K562 (cell line): ENCODE data around the gene RBMXL2. TPM values are rescaled to one million over a fixed set of nuclear protein-coding genes. Genes with fewer than 3 reads are reported as not detected.

Experiments used
- BRD4 ChIP-seq: fragments of 200-600 bp; sonication (generic); IDR thresholded peaks from 2 replicates; pipeline ENCODE4 v1.6.1; 2017; ENCODE audit warnings: inconsistent platforms
- CBFA2T3 ChIP-seq: fragments of 450-650 bp; IDR thresholded peaks from 2 replicates; pipeline ENCODE4 v1.6.1; 2017
- CREBBP ChIP-seq: IDR thresholded peaks from one replicate; pipeline ENCODE4 v1.6.1; 2012; ENCODE audit warnings: low read depth, mild to moderate bottlenecking, control low read depth, inconsistent platforms, low read length
- REST ChIP-seq, 2 experiments: fragments of 450-650 bp; formaldehyde crosslinking in 1 of 2; IDR thresholded peaks; 2 replicates each; pipeline versions ENCODE4 v1.4.0 to v1.6.1; 2014 to 2020; ENCODE audit warnings: mild to moderate bottlenecking in 2 of 2, borderline replicate concordance in 1 of 2, low read depth in 1 of 2
- STAG1 ChIP-seq: sonication (generic); formaldehyde crosslinking; IDR thresholded peaks from 2 replicates; pipeline ENCODE4 v1.5.0; 2020; ENCODE audit warnings: missing genetic modification reagents, borderline replicate concordance
- ZNF407 ChIP-seq: fragments of 450-650 bp; IDR thresholded peaks from 2 replicates; pipeline ENCODE4 v1.6.1; 2016; ENCODE audit warnings: low read depth
- ZNF41 ChIP-seq: fragments of 250-450 bp; sonication (Bioruptor Pico); conservative IDR thresholded peaks from 2 replicates; pipeline ENCODE4 v1.4.0; 2020; ENCODE audit warnings: mild to moderate bottlenecking
- polyA plus RNA-seq, 8 experiments: library from polyadenylated mRNA; depleted of rRNA in 4 of 8; stranded (reverse) in 5 of 8; unstranded in 3 of 8; fragments of >200 nt; fragmentation: Nextera tagmentation in 2 of 8; fragmentation: Illumina TruSeq in 1 of 8; extraction: Ambion mirVana in 2 of 8; extraction: Trizol in 1 of 8; gene quantifications; 2 replicates each; pipeline versions ENCODE4 v1.2.1 to v1.2.3, GENCODE V29; 2011 to 2014; ENCODE audit warnings: inconsistent platforms in 1 of 8, missing spikeins in 1 of 8
- total RNA-seq, 7 experiments: library from RNA; depleted of rRNA in 6 of 7; stranded (reverse); fragments of >200 nt in 6 of 7; fragmentation: Illumina TruSeq in 2 of 7; extraction: Trizol in 2 of 7; gene quantifications; 2 replicates each; pipeline versions ENCODE4 v1.2.1 to v1.2.3, GENCODE V29; 2011 to 2021; ENCODE audit warnings: low replicate concordance in 1 of 7

The RBMXL2 gene
- total and polyA plus RNA-seq, 9 of the 15 experiments (the other 6 are each of a cell fraction or from before 2014, with no cell fraction given) = 0.07 to 0.45 (median 0.21) TPM; not detected in 3

- TF ChIP-seq REST (IDR thresholded peaks at IDR 0.05; ENCODE audit: borderline replicate concordance) (no peak), REST (CRISPR knock-in tag; IDR thresholded peaks at IDR 0.05; ENCODE audit: low read depth) (no peak), BRD4 (no peak), ZNF407 (no peak), CREBBP (no peak), ZNF41 (CRISPR knock-in tag) (no peak), CBFA2T3 (no peak), STAG1 (no peak)
These were observed 31.8 kb upstream of the RBMXL2 start (continued) for GRCh38 chr11:7056828-7057513.
